Stomach (tissue), 4 donors: ENCODE results near the gene MINDY2.

ENCODE experiments used
- EP300 ChIP-seq: sonication (generic); formaldehyde crosslinking; IDR thresholded peaks from one replicate; pipeline ENCODE4 v1.6.1; 2017; ENCODE audit warnings: antibody characterized with exemption
- POLR2A ChIP-seq, 4 donors: fragments of 450-650 bp; IDR thresholded peaks; one replicate each; pipeline ENCODE4 v1.6.1; 2016; ENCODE audit warnings: antibody characterized with exemption in 4 of 4, control low read depth in 2 of 4, mild to moderate bottlenecking in 1 of 4, moderate library complexity in 1 of 4
- POLR2AphosphoS5 ChIP-seq, 3 donors: sonication (generic); formaldehyde crosslinking; IDR thresholded peaks; one replicate each; pipeline ENCODE4 v1.6.1; 2016; ENCODE audit warnings: antibody characterized with exemption in 3 of 3
- TF ChIP-seq, protein P1 (sequence below), 7 experiments: fragments of 450-650 bp in 4 of 7; fragments of 200-600 bp in 3 of 7; sonication (generic) in 3 of 7; IDR thresholded peaks; one replicate each; pipeline ENCODE4 v1.5.1; 2016 to 2019; ENCODE audit warnings: antibody characterized with exemption in 7 of 7, control low read depth in 2 of 7, mild to moderate bottlenecking in 1 of 7

DNA sequence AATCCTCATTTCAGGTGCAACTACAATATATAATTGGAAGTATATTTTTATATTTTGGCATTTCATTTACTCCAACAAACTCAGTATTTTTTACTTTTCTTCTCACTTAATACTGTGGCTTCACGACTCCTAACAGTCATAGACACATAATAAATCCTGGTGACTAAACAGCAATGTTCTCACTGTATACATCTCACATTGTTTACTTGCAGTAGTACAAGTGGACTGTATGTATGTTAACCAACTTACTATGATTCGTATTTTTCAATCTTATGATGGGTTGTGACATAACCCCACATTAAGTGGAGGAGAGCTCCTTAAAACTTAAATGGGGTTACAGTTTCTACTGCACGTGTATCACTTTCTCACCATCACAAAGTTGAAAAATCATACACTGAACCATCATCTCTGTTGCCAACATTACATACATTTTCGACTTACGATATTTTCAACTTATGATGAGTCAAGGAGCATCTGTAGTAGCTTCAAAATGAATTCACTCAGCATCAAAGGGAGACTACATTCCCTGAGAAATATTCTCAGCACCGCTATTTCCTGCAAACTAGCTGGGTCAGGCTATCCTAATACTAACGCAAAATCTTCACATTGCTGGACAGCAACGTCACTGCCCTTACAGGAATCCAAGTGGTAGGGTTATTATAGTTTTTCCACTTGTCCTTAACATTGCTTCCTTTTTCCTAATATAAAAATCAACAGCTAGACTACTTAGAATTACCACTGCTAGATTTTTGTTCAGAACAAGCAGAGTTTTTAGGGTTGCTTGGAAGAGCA lies 28.9 kb upstream of the MINDY2 start:
- TF ChIP-seq, protein P1, sequence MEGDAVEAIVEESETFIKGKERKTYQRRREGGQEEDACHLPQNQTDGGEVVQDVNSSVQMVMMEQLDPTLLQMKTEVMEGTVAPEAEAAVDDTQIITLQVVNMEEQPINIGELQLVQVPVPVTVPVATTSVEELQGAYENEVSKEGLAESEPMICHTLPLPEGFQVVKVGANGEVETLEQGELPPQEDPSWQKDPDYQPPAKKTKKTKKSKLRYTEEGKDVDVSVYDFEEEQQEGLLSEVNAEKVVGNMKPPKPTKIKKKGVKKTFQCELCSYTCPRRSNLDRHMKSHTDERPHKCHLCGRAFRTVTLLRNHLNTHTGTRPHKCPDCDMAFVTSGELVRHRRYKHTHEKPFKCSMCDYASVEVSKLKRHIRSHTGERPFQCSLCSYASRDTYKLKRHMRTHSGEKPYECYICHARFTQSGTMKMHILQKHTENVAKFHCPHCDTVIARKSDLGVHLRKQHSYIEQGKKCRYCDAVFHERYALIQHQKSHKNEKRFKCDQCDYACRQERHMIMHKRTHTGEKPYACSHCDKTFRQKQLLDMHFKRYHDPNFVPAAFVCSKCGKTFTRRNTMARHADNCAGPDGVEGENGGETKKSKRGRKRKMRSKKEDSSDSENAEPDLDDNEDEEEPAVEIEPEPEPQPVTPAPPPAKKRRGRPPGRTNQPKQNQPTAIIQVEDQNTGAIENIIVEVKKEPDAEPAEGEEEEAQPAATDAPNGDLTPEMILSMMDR (IDR thresholded peaks at IDR 0.05), result no peak
- no peak for TF ChIP-seq POLR2AphosphoS5 (IDR thresholded peaks at IDR 0.05)
- no peak for TF ChIP-seq POLR2A (IDR thresholded peaks at IDR 0.05)
- no peak for TF ChIP-seq EP300
